K562 (cell line): Measurements from ENCODE around the gene ZNF275. TPM values are rescaled to one million over a fixed set of nuclear protein-coding genes. Genes with fewer than 3 reads are reported as not detected.

Source experiments
- ATAC-seq: fragments of 200-7000 bp; cut with Tn5 transposase; 3 replicates; pipeline ENCODE4 v1.9.1; 2020; ENCODE audit warnings: moderate library complexity
- BruUV-seq: library from RNA; stranded (reverse); fragments of 400-500 nt; replicated peaks from 2 replicates; lab custom pipeline; 2021; lab: Mats Ljungman, UMichigan
- CTCF ChIA-PET: fragments of 300-600 bp; formaldehyde crosslinking; extraction: SDS; loops from one replicate; lab custom pipeline; 2021; ENCODE audit warnings: low intra/inter-chr PET ratio; lab: Yijun Ruan, JAX
- POLR2A ChIA-PET: fragments of 300-600, 350-650 bp; sonication (Branson Sonifier 250); formaldehyde crosslinking; extraction: SDS; loops from one replicate; lab custom pipeline; 2021; ENCODE audit warnings: antibody characterized with exemption, inconsistent platforms; lab: Yijun Ruan, JAX
- DNase-seq, 4 experiments: peaks; one replicate each; pipeline versions ENCODE4 v3.0.0 to v3.0.0-alpha.2; 2011 to 2018; ENCODE audit warnings: low spot score in 3 of 4, mixed read lengths in 3 of 4; ENCODE audit errors: extremely low read depth in 1 of 4
- FAIRE-seq: peaks from 2 replicates; lab custom pipeline; 2011; peaks lifted over from hg19 to GRCh38; lab: Jason Lieb, UNC
- H2AFZ ChIP-seq: 2 replicates; pipeline ENCODE4 v1.6.0; 2011; ENCODE audit warnings: low read depth, low read length, control low read depth, inconsistent platforms
- H3K27ac ChIP-seq: fragments of 200-600 bp; 3 replicates; pipeline ENCODE4 v1.8.0; 2011; ENCODE audit warnings: low read depth, mild to moderate bottlenecking, control low read depth, inconsistent platforms, low read length, moderate library complexity, mixed read lengths; ENCODE audit errors: extremely low read depth
- H3K27me3 ChIP-seq, 2 experiments: fragments of 300-600 bp in 1 of 2; 2 replicates in 1 of 2; 3 replicates in 1 of 2; pipeline versions ENCODE4 v1.6.0 to v1.8.0; 2011; ENCODE audit warnings: inconsistent platforms in 2 of 2, low read length in 2 of 2, mild to moderate bottlenecking in 1 of 2, mixed read lengths in 1 of 2, moderate library complexity in 1 of 2; ENCODE audit not compliant: control insufficient read depth in 2 of 2, insufficient read depth in 2 of 2
- H3K36me3 ChIP-seq: fragments of 300-600 bp; 3 replicates; pipeline ENCODE4 v1.8.0; 2011; ENCODE audit warnings: mild to moderate bottlenecking, low read length, inconsistent platforms; ENCODE audit not compliant: control insufficient read depth, insufficient read depth
- H3K4me1 ChIP-seq, 2 experiments: fragments of 200-600 bp in 1 of 2; replicated peaks in 1 of 2; 2 replicates in 1 of 2; 3 replicates in 1 of 2; pipeline versions ENCODE4 v1.5.1 to v1.8.0; 2011; ENCODE audit warnings: inconsistent platforms in 2 of 2, low read length in 2 of 2, mild to moderate bottlenecking in 1 of 2, mixed read lengths in 1 of 2, moderate library complexity in 1 of 2; ENCODE audit not compliant: control insufficient read depth in 2 of 2, insufficient read depth in 2 of 2
- H3K4me2 ChIP-seq: 2 replicates; pipeline ENCODE4 v1.6.1; 2011; ENCODE audit warnings: low read length, control low read depth, inconsistent platforms, mixed read lengths; ENCODE audit not compliant: insufficient read depth
- H3K4me3 ChIP-seq: fragments of 200-600 bp; sonication (generic), shearing (Covaris generic); 2 replicates; pipeline ENCODE4 v1.5.1; 2016; ENCODE audit warnings: control low read depth, inconsistent platforms
- H3K79me2 ChIP-seq: fragments of 200-600 bp; 3 replicates; pipeline ENCODE4 v1.8.0; 2011; ENCODE audit warnings: low read length, inconsistent platforms; ENCODE audit not compliant: control insufficient read depth, insufficient read depth
- H3K9ac ChIP-seq, 2 experiments: 2 replicates each; pipeline versions ENCODE4 v1.6.0 to v1.6.1; 2011; ENCODE audit warnings: low read depth in 2 of 2, low read length in 2 of 2, control low read depth in 1 of 2, inconsistent platforms in 1 of 2, mild to moderate bottlenecking in 1 of 2, mixed read lengths in 1 of 2; ENCODE audit not compliant: insufficient read depth in 1 of 2
- H3K9me1 ChIP-seq: one replicate; pipeline ENCODE4 v1.6.0; 2011; ENCODE audit warnings: inconsistent platforms, mild to moderate bottlenecking, low read length, moderate library complexity; ENCODE audit not compliant: control insufficient read depth, insufficient read depth
- H3K9me3 ChIP-seq: replicated peaks from 2 replicates; pipeline ENCODE4 v1.5.1; 2011; ENCODE audit warnings: low read depth, low read length, inconsistent platforms; ENCODE audit not compliant: control insufficient read depth, insufficient read depth
- H4K20me1 ChIP-seq: replicated peaks from 2 replicates; pipeline ENCODE4 v1.6.1; 2011; ENCODE audit warnings: low read length, inconsistent platforms, mixed read lengths; ENCODE audit not compliant: control insufficient read depth, insufficient read depth
- CHCHD3 ChIP-seq: fragments of 250-450 bp; sonication (Bioruptor Pico); IDR thresholded peaks from 2 replicates; pipeline ENCODE4 v2.1.2; 2022; ENCODE audit warnings: mild to moderate bottlenecking
- E2F1 ChIP-seq: sonication (generic); formaldehyde crosslinking; IDR thresholded peaks from 2 replicates; pipeline ENCODE4 v1.8.1; 2023; ENCODE audit warnings: mild to moderate bottlenecking, missing genetic modification reagents, moderate library complexity
- ETV5 ChIP-seq: sonication (generic); formaldehyde crosslinking; IDR thresholded peaks from 2 replicates; pipeline ENCODE4 v1.4.0; 2020; ENCODE audit warnings: low read depth, mild to moderate bottlenecking, missing genetic modification reagents
- FOXP1 ChIP-seq: sonication (generic); formaldehyde crosslinking; IDR thresholded peaks from 2 replicates; pipeline ENCODE4 v1.8.0; 2022; ENCODE audit warnings: mild to moderate bottlenecking, missing genetic modification reagents
- GMEB1 ChIP-seq: fragments of 250-450 bp; sonication (Bioruptor Pico); IDR thresholded peaks from 2 replicates; pipeline ENCODE4 v1.4.0; 2020; ENCODE audit warnings: mild to moderate bottlenecking
- HES1 ChIP-seq: fragments of 450-650 bp; IDR thresholded peaks from 2 replicates; pipeline ENCODE4 v1.6.1; 2016; ENCODE audit warnings: low read depth, mild to moderate bottlenecking, moderate library complexity
- HIVEP1 ChIP-seq: fragments of 250-450 bp; sonication (Bioruptor Pico); IDR thresholded peaks from 2 replicates; pipeline ENCODE4 v1.4.0; 2020; ENCODE audit warnings: mild to moderate bottlenecking
- HOMEZ ChIP-seq: fragments of 250-450 bp; sonication (Bioruptor Pico); IDR thresholded peaks from 2 replicates; pipeline ENCODE4 v1.4.0; 2020; ENCODE audit warnings: mild to moderate bottlenecking, moderate library complexity
- NFRKB ChIP-seq: fragments of 450-650 bp; IDR thresholded peaks from 2 replicates; pipeline ENCODE4 v1.6.1; 2016; ENCODE audit warnings: low read depth
- NFXL1 ChIP-seq: fragments of 450-650 bp; formaldehyde crosslinking; IDR thresholded peaks from 2 replicates; pipeline ENCODE4 v1.4.0; 2021; ENCODE audit warnings: mild to moderate bottlenecking
- SUPT5H ChIP-seq: fragments of 450-650 bp; IDR thresholded peaks from 2 replicates; pipeline ENCODE4 v1.6.1; 2016
- TEAD2 ChIP-seq: fragments of 450-650 bp; IDR thresholded peaks from 2 replicates; pipeline ENCODE4 v1.6.1; 2016; ENCODE audit warnings: missing genetic modification characterization, control low read depth, missing compliant biosample characterization
- ZNF274 ChIP-seq: IDR thresholded peaks from 2 replicates; pipeline ENCODE4 v1.6.1; 2011; ENCODE audit warnings: low read depth, mild to moderate bottlenecking, low read length, moderate library complexity, borderline replicate concordance
- ZNF311 ChIP-seq: fragments of 250-450 bp; sonication (Bioruptor Pico); IDR thresholded peaks from 2 replicates; pipeline ENCODE4 v1.4.0; 2020; ENCODE audit warnings: mild to moderate bottlenecking, moderate library complexity
- ZNF395 ChIP-seq: fragments of 200-800 bp; sonication (Bioruptor generic); IDR thresholded peaks from 2 replicates; pipeline ENCODE4 v1.6.1; 2017; ENCODE audit warnings: missing genetic modification characterization, missing compliant biosample characterization
- whole genome bisulfite sequencing: fragments of 100-300 bp; shearing (Covaris generic); methylation state at CpG from one replicate; pipeline ENCODE4 v1.1.6; 2016; ENCODE audit warnings: low coverage, mixed read lengths; ENCODE audit not compliant: insufficient coverage; ENCODE audit errors: missing lambda C conversion rate; 5-methylcytosine and 5-hydroxymethylcytosine counted together
- in situ Hi-C: fragments of 300-500 bp; cut with MboI; formaldehyde crosslinking; loops from 4 replicates; pipeline ENCODE4 v1.15.0; 2018; ENCODE audit warnings: inconsistent platforms, mixed read lengths
- intact Hi-C: fragments of 100-400 bp; cut with micrococcal nuclease; formaldehyde crosslinking; loops from 2 replicates; pipeline ENCODE4 v1.14.2; 2022
- polyA plus RNA-seq, 8 experiments: library from polyadenylated mRNA; depleted of rRNA in 4 of 8; stranded (reverse) in 5 of 8; unstranded in 3 of 8; fragments of >200 nt; fragmentation: Nextera tagmentation in 2 of 8; fragmentation: Illumina TruSeq in 1 of 8; extraction: Ambion mirVana in 2 of 8; extraction: Trizol in 1 of 8; gene quantifications; 2 replicates each; pipeline versions ENCODE4 v1.2.1 to v1.2.3, GENCODE V29; 2011 to 2014; ENCODE audit warnings: inconsistent platforms in 1 of 8, missing spikeins in 1 of 8
- total RNA-seq, 7 experiments: library from RNA; depleted of rRNA in 6 of 7; stranded (reverse); fragments of >200 nt in 6 of 7; fragmentation: Illumina TruSeq in 2 of 7; extraction: Trizol in 2 of 7; gene quantifications; 2 replicates each; pipeline versions ENCODE4 v1.2.1 to v1.2.3, GENCODE V29; 2011 to 2021; ENCODE audit warnings: low replicate concordance in 1 of 7

Gene ZNF275
- total and polyA plus RNA-seq, 9 of the 15 experiments (the other 6 are each of a cell fraction or from before 2014, with no cell fraction given), result 2.1 to 19.1 (median 12.0) TPM

GRCh38 chrX:153397256-153397960 is 63.5 kb downstream of the ZNF275 start:
- POLR2A ChIA-PET, result no interaction called here
- ATAC-seq (no peak), DNase-seq (no peak), FAIRE-seq (no peak)
- no peaks in the 10 kb centered on the region for H3K9me1 ChIP-seq
- no peak overlapping the region for H3K27ac ChIP-seq
- CTCF ChIA-PET, result no interaction called here
- no peaks in the 10 kb centered on the region for H3K9me3 ChIP-seq
- no peaks in the 10 kb centered on the region for H3K79me2 ChIP-seq
- WGBS, result 17% methylated on average over 12 of the region's 27 CpGs
- H3K36me3 ChIP-seq, result no peaks in the 10 kb centered on the region
- in situ Hi-C loops (no loop called here), intact Hi-C loops (no loop called here)
- no peak overlapping the region for H3K9ac ChIP-seq
- peaks cover 0 to 24% of the 10 kb centered on the region in 2 experiments; a peak in 2 of 5 replicates for H3K27me3 ChIP-seq
- H3K4me2 ChIP-seq, result no peak overlapping the region
- no peak overlapping the region for H3K4me3 ChIP-seq
- H3K4me1 ChIP-seq, result peaks cover 0 to 22% of the 10 kb centered on the region in 2 experiments; a peak in 2 of 5 replicates
- no peaks in the 10 kb centered on the region for H4K20me1 ChIP-seq
- no TSS peak for BruUV-seq
- no peak overlapping the region for H2AFZ ChIP-seq
- no peak for TF ChIP-seq E2F1 (CRISPR knock-in tag)
- no peak for TF ChIP-seq ZNF395 (CRISPR knock-in tag)
- TF ChIP-seq HOMEZ, result no peak
- TF ChIP-seq HIVEP1, result no peak
- no peak for TF ChIP-seq GMEB1 (CRISPR knock-in tag)
- no peak for TF ChIP-seq SUPT5H
- no peak for TF ChIP-seq ETV5 (CRISPR knock-in tag)
- TF ChIP-seq NFXL1 (CRISPR knock-in tag), result no peak
- no peak for TF ChIP-seq FOXP1 (CRISPR knock-in tag)
- TF ChIP-seq NFRKB, result no peak
- no peak for TF ChIP-seq TEAD2
- no peak for TF ChIP-seq ZNF274
- TF ChIP-seq HES1, result no peak
- TF ChIP-seq ZNF311 (CRISPR knock-in tag), result no peak
- TF ChIP-seq CHCHD3 (CRISPR knock-in tag), result no peak
